Brain microvascular endothelial cell (primary cell): Measurements from ENCODE around the gene ITGB2.

Experiments
- DNase-seq: peaks from one replicate; pipeline ENCODE4 v3.0.0-alpha.2; 2020
- H3K27ac ChIP-seq: fragments of 250-450 bp; sonication (Bioruptor Pico); 2 replicates; pipeline ENCODE4 v1.5.1; 2020; ENCODE audit warnings: mild to moderate bottlenecking, moderate library complexity
- H3K27me3 ChIP-seq: fragments of 250-450 bp; sonication (Bioruptor Pico); replicated peaks from 2 replicates; pipeline ENCODE4 v1.5.1; 2020; ENCODE audit warnings: mild to moderate bottlenecking
- H3K36me3 ChIP-seq: fragments of 250-450 bp; sonication (Bioruptor Pico); replicated peaks from 2 replicates; pipeline ENCODE4 v1.5.1; 2020; ENCODE audit warnings: mild to moderate bottlenecking
- H3K4me3 ChIP-seq: 2 replicates; pipeline ENCODE4 v1.5.1; 2011; ENCODE audit warnings: low read depth, mild to moderate bottlenecking, control low read depth, low read length, moderate library complexity
- CTCF ChIP-seq: IDR thresholded peaks from 2 replicates; pipeline ENCODE4 v1.5.1; 2011; ENCODE audit warnings: low read depth, mild to moderate bottlenecking, moderate library complexity, low read length, control low read depth, inconsistent platforms; ENCODE audit errors: missing control alignments
- in situ Hi-C: cut with HindIII; loops from 2 replicates; pipeline ENCODE4 v1.10.0; 2017; ENCODE audit warnings: low sequenced_read_pairs, low pct_ligation_motif_present

ITGB2 gene

GRCh38 chr21:44892095-44892494, 28.6 kb downstream of the ITGB2 start:
- TF ChIP-seq CTCF = no peak
- in situ Hi-C loops = no loop called here
- Histone ChIP-seq H3K27me3 (peaks cover 47% of the 10 kb centered on the region), H3K36me3 (no peaks in the 10 kb centered on the region), H3K4me3 (no peak overlapping the region), H3K27ac (no peak overlapping the region)
- DNase-seq = no peak

- Histone ChIP-seq H3K27me3 (peaks cover 49% of the 10 kb centered on the region), H3K27ac (no peak overlapping the region), H3K36me3 (no peaks in the 10 kb centered on the region), H3K4me3 (no peak overlapping the region)
- no peak for TF ChIP-seq CTCF
- in situ Hi-C loops = no loop called here
- no peak for DNase-seq
Observed at GRCh38 chr21:44891631-44892031, 29.1 kb downstream of the ITGB2 start.

GRCh38 chr21:44890961-44891541, 29.6 kb downstream of the ITGB2 start:
- peaks cover 51% of the 10 kb centered on the region for H3K27me3 ChIP-seq
- no peak overlapping the region for H3K27ac ChIP-seq
- no peak for DNase-seq
- no peak for TF ChIP-seq CTCF
- in situ Hi-C loops = no loop called here
- H3K4me3 ChIP-seq = no peak overlapping the region
- no peaks in the 10 kb centered on the region for H3K36me3 ChIP-seq

DNA sequence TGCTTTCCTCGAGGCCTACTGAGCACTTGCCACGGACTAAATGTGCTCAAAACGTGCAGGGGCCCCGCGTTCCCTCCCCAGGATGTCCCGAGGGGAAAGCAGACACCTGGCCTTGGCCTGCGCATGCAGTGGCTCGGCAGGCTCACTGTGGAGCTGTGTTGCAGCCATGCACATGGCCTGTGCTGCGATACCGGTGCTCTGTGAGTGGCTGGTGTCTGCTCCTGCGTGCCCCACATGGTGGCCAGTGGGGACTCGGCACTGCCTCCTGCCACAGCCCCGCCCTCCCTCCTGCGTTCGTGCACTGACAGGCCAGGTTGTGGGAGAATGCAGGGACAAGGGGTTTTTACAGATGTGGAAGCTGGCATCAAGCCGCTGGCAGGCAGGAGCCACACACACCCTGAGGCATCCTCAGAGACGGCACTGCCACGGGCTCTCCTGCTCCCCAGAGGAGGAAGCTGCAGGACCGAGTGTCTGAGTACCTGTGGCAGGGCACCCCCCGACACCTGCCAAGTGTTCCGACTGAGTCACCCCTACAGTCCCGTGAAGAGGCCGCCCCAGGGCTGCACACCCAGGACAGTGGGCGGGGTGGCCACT, 30.3 kb downstream of the ITGB2 start:
- no peak for TF ChIP-seq CTCF

DNA sequence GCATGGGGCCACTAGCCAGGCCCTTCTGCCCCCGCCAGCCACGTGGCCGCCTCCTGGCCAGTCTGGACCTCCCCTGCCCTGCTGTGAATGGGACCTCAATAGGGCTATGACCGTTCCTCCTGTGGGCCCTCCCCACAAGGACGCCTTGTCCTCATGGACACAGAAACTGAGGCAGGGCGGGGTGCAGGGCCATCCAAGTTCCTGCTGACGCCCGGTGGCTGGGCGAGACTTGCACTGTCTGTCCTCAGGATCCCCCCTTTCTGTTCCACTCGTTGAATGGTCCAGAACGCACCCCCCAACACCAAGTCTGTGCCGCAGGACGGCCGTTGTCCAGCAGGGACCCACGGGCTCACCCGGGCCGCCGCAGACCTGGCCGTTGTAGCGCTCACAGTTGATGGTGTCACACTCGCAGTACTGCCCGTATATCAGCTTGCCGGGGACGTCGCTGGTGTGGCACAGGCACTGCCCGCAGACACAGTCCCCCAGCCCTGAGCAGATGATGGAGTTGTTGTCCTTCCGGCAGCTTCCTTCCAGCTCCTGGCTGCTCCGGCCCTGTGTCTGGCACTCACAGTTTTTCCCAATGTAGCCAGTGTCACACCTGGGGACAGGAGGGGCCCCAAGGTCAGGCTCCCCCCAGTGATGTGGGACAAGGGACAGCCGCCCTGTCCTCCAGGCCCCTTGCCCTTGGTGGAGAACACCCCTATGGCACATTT, 30.9 kb downstream of the ITGB2 start:
- no peak for DNase-seq
- Histone ChIP-seq H3K4me3 (no peak overlapping the region), H3K27ac (no peak overlapping the region), H3K27me3 (peaks cover 43% of the 10 kb centered on the region), H3K36me3 (no peaks in the 10 kb centered on the region)
- TF ChIP-seq CTCF = no peak
- in situ Hi-C loops = no loop called here

More for the DNA sequence above, 30.3 kb downstream of the ITGB2 start:
- Histone ChIP-seq H3K27ac (no peak overlapping the region), H3K27me3 (peaks cover 50% of the 10 kb centered on the region), H3K4me3 (no peak overlapping the region), H3K36me3 (no peaks in the 10 kb centered on the region)
- no peak for DNase-seq
- in situ Hi-C loops = no loop called here
